ENCODE results near the gene HNRNPU. TPM values are rescaled to one million over a fixed set of nuclear protein-coding genes. Genes with fewer than 3 reads are reported as not detected.

The HNRNPU gene
- 367 and 516 TPM in 2 replicates for total RNA-seq

DNA sequence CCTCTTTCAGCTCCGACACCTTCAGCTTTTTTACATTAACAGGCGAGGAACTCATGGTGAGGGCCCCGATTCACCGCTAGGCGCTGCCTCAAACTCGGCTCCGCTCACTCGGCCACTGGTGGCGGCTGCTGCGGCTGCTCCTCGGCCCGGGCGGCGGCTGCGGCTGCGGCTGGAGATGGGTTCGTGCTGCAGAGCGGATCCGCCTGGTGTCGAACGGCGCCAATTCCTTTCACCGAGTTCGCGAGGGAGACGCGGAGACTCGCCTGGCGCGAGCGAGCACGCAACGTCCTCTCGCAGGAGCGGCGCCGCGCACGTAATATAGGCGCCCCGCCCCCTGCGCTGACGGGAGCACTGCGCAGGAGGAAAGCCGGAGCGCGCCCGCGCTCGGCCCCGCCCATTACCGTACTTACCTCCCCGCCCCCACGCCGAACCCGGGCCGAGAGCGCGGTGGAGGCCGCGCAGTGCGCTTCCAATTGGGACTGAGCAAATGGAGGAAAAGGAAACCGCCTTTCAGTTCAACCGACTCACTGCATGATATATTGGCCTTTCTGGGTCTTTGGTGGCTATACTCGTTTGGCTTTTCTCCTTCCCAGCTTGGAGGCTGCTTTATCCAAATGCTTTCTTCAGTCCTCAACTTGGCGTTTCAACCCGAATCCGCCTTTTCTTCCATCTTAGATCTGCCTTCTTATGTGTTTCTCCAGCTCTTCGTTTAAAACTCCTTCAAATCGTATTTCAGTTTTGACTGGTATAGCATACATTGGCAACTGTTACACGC lies at the start of gene HNRNPU:
HNRNPU (minus strand) TSS at position 291 of the 775 bp plus-strand sequence; CDS start at position 55, 236 bp downstream.

DNA sequence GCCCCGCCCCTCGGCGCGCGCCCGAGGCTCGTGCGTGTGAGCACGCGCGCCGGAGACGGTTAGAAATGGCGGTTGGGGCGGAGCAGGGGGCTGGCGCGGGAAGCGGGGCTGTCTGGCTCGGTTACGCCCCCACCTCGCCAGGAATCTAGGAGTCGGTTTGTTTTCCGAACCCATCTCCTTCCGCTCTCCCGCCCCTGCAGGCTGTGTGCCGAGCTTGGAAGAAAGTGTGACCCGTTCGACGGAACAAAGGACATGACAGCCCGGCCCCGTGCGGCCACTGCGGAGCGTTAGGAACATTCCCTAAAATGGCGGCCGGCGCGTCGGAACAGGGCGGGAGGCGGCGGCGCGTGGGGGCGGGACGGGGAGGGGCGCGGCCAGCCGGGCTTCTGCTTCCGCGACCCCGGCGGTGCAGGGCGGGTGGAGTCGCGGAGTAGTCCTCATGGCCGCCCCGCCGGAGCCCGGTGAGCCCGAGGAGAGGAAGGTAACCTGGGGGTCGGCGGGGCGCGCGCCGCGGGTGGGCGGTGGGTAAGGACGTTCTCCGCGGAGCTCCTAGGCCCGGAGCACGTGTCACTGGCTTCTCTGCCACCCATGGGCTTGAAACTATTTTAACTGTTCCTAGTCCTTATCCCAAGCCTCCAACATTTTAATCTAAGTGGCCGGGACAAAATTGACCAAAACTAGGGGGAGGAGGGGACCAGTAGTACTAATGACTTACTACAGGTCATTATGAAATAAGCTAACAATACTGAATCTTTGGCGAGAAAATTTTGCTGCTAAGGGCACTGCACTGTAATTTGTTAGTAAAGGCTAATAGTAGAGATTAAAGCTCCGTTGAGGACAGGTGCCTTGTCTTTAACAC lies 28.8 kb downstream of the HNRNPU start, which contains the start of gene COX20:
COX20 (plus strand) TSS at position 383 of the 859 bp plus-strand sequence; CDS start at position 440, 57 bp downstream.

Other genes starting within 250 kb of the HNRNPU start
- gene DESI2, start 211.4 kb downstream of the HNRNPU start, total RNA-seq, result 54.2 and 64.7 TPM in 2 replicates
- 13.8 and 19.8 TPM in 2 replicates for gene COX20, start 28.9 kb downstream of the HNRNPU start, total RNA-seq